HG03060 (cell line): ENCODE measurements around the gene LMOD1.
"Not testable (repeated sequence)": the region's sequence is repeated elsewhere in the genome, so short reads cannot be mapped to it uniquely, and the experiment has no call there.

ENCODE experiments used
- ATAC-seq: cut with Tn5 transposase; IDR thresholded peaks from one replicate; pipeline ENCODE4 v1.9.1; 2021; ENCODE audit warnings: low read depth, moderate number of reproducible peaks; ENCODE audit not compliant: unreplicated experiment

The LMOD1 gene

GRCh38 chr1:201880928-201881571 is 65.3 kb downstream of the LMOD1 start:
- no peak for ATAC-seq

GRCh38 chr1:201877877-201878401 is 68.4 kb downstream of the LMOD1 start:
- ATAC-seq = no peak

- no peak for ATAC-seq
Measured at GRCh38 chr1:201876148-201876818, 70.1 kb downstream of the LMOD1 start.

- ATAC-seq = no peak
Measured at GRCh38 chr1:201874672-201875071, 71.7 kb downstream of the LMOD1 start.

- no peak for ATAC-seq
Measured at GRCh38 chr1:201870397-201870796, 76.0 kb downstream of the LMOD1 start.

- ATAC-seq = no peak
Measured at GRCh38 chr1:201861448-201861847, 84.9 kb downstream of the LMOD1 start.

- no peak for ATAC-seq
Measured at GRCh38 chr1:201859424-201859823, 86.9 kb downstream of the LMOD1 start.

- not testable (repeated sequence) for ATAC-seq
Measured at GRCh38 chr1:201856722-201857121, 89.6 kb downstream of the LMOD1 start.

GRCh38 chr1:201851949-201852348 is 94.4 kb downstream of the LMOD1 start:
- no peak for ATAC-seq

GRCh38 chr1:201850053-201850397 is 96.3 kb downstream of the LMOD1 start:
- no peak for ATAC-seq

GRCh38 chr1:201849372-201850052 is 96.8 kb downstream of the LMOD1 start:
- ATAC-seq = no peak

- ATAC-seq = no peak
Measured at GRCh38 chr1:201848230-201848629, 98.1 kb downstream of the LMOD1 start.

- no peak for ATAC-seq
Measured at GRCh38 chr1:201847150-201847549, 99.2 kb downstream of the LMOD1 start.
